ENCODE data around the gene ISLR.

GRCh38 chr15:74134387-74135027, 39.0 kb upstream of the ISLR start:
- peak in 2 of 7 experiments; percentile 15 to 33 for TF ChIP-seq CTCF (IDR thresholded peaks at IDR 0.05)
- TF ChIP-seq EP300 (IDR thresholded peaks at IDR 0.05) = no peak
